ENCODE results near the gene LIPM.

- TF ChIP-seq CTCF (conservative IDR thresholded peaks at IDR 0.05; ENCODE audit: low read length) (no peak), EZH2phosphoT487 (IDR thresholded peaks at IDR 0.05; ENCODE audit: borderline replicate concordance) (no peak)
These were observed 3.4 kb downstream of the LIPM start for GRCh38 chr10:88805924-88806323.
